HPDE6-E6E7 (cell line): ENCODE measurements around the gene STPG3.

ENCODE experiments used
- DNase-seq: peaks from one replicate; pipeline ENCODE4 v3.0.0; 2011; ENCODE audit warnings: missing footprints; ENCODE audit errors: extremely low spot score

STPG3 gene

GRCh38 chr9:137222190-137223077 is 28.7 kb upstream of the STPG3 start, which contains the start of gene RNF208:
Gene RNF208, minus strand, starts transcription at chr9:137222240. Its CDS starts 1,028 bp downstream, at chr9:137221212.
- DNase-seq: no peak

DNA sequence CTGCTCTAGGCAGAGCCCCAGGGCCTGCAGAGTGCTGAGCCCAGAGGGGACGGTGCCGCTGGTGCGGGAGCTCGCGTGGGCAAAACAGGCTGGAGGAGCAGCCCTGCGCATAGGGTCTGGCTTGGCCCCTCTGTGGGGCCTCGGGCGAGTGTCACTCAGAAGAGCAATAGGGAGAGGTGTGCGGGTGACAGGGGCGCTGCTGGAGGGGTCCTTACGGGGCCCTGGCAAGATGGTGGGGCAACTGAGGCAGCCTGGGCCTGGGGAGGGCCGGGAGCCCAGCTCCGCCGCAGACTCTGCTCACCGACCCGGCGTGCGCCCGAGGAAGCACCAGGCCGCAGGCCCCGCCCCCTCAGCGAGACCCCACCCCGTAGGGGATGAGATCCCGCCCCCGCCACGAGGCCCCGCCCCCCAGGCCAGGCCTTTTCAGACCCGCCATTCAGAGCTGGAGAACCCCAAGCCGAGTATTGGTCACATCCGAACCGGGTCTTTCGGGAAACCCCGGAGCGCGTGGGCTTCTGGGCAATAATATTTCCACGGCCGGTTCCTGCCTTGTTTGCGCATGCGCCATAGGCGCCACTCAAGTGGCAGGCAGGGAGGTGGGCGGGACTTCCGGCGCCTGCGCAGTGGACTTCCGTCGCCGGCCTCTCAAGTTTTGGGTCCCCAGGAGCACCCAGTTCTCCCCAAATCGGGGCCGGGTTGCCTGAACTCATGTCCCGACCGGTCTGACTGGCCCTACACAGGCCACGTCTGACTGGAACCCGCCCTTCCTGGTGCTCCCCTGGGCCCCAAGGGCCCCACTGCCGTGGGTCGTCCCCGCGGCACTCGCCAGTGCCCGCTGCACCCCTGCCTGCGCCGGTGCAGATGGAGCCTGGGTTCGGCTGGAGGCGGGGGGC is 27.8 kb upstream of the STPG3 start:
- peak; percentile 86 for DNase-seq

- peak; percentile 31 for DNase-seq
Measured at GRCh38 chr9:137224830-137225694, 26.0 kb upstream of the STPG3 start, which contains the start of gene CYSRT1. Gene CYSRT1, plus strand, starts transcription at chr9:137225174. Its CDS starts 448 bp downstream, at chr9:137225622.

- no peak for DNase-seq
Measured at GRCh38 chr9:137225699-137226331, 25.3 kb upstream of the STPG3 start.

GRCh38 chr9:137226338-137227053 is 24.6 kb upstream of the STPG3 start:
- DNase-seq: peak; percentile 72

DNA sequence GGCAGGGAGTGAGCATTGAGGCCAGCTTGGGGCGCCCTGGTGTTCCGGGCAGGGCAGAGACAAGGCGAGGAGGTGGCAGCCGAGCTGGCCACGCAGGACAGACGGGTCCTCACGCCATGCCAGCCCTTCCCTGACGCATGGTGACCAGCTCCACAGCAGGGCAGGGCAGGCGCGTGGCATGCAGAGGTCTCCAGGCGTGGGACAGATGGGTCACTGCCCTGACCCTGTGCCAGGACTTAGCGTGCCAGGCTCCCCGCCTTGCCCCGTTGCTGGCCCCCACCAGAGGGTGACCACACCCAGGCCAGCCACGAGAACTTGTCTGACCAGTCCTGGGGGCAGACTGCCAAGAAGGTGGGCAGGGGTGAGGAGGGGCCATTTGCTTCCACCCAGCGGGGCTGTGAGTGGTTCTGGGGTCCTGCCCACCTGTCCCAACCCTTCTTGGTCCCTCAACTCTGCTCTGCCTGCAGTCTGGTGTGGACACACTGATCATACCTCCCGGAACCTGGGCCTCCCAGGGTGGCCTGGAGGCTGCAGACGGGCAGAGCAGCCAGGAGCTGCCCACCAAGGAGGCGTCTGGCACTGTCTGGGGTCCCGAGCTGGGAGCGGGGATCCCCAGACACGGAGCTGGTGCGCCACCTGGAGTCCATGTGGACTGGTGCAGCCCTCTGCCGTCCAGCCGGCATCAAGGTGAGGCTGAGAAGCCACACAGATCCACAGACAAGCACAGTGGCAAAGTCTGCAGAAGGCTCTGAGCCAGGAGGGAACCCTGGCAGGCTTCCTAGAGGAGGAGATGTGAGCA is 23.8 kb upstream of the STPG3 start, which contains the start of gene RNF224:
RNF224 (plus strand) TSS at position 449 of the 799 bp plus-strand sequence. CDS start 834 bp downstream, outside the sequence.
- DNase-seq: peak; percentile 87

DNA sequence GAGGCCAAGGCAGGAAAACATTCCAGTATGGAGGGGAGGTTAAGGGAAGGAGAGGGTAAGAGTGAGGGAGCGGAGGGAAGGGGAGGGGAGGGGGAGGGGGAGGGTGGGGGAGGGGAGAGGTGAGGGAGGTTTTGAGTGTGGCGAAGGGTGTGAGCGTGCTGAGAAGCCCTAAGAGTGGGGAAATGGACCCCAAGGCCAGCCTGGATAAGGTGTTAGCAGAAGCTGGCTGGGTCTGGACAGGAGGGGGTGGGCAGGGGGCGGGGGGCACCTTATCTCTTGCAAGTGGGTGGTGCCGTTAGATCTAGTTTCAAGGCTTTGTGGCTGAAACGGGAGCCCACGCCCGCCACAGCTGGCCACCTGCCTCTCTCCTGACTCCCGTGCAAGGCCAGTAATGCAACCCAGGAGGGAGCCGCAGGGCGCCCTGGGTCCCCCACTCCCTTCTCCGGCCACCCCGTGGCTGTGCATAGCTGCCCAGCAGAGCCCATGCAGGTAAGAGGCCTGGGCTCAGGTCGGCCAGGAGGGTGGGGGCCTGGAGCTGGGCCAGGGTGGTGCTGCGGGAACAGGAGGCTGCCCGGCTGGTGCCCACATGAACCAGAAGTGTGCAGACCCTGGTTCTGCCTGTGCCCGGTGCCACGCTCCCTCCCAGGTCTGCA is 23.1 kb upstream of the STPG3 start:
- DNase-seq: no peak

DNA sequence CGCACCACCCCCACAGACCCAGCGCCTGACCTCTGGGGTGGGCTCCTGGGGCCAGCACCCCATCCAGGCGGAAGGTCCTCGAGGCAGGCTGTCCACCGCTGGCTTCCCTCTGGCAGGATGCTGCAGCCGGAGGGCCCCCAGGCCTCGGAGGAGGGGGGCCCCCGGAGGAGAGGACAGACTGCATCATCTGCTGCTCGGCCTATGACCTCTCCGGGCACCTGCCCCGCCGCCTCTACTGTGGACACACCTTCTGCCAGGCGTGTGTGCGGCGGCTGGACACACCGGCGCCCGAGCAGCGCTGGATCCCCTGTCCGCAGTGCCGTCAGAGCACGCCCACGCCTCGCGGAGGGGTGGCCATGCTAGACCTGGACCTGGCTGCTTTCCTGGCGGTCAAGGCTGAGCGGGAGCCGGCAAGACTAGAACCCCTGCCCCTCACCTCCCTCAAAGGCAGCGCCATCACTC is 22.5 kb upstream of the STPG3 start:
- no peak for DNase-seq

GRCh38 chr9:137228968-137229896 is 21.9 kb upstream of the STPG3 start:
- no peak for DNase-seq

DNA sequence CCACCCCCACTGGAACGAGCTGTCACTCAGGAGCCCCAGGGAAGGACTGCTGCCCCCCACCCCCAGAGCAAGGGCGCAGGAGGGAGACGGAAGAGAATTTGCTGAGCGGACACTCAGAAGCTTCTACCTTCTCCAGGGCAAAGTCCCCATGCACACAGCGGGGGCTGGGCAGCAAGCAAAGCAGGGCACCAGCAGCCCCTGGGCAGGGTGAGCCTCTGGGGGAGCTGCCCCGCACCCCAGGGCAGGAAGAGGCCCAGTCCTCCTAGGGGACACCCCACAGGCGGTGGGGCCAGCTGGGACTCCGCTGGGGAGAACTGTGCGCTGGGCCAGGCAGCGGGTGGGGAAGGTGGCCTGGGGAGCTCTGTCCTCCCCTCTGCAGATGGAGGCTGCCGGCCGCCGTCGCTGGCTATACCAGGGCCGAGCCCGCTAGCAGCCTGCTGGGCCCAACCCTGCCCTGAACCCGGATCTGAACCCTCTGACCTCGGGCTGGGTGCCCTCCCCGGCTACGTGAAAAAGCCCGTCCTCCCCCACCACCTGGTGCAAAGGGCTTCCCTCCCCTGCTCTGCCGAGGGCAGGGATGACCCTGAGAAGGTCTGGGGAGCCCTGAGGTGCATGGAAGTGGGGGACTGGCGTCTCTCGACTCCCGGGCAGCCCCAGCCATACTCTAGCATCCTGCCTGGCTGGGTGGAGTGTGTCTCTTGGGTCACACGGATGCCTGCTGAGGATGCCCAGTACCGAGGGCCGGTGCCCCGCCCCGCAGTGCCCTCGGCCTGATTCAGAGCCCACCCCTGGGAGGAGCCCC is 21.0 kb upstream of the STPG3 start:
- DNase-seq: no peak

- no peak for DNase-seq
Measured at GRCh38 chr9:137230705-137231371, 20.2 kb upstream of the STPG3 start, which contains the start of gene SLC34A3. Gene SLC34A3, plus strand, starts transcription at chr9:137230901. Its CDS starts 802 bp downstream, at chr9:137231703.

- no peak for DNase-seq
Measured at GRCh38 chr9:137231372-137232039, 19.6 kb upstream of the STPG3 start.

- no peak for DNase-seq
Measured at GRCh38 chr9:137232101-137232500, 19.0 kb upstream of the STPG3 start.

- no peak for DNase-seq
Measured at GRCh38 chr9:137232510-137232909, 18.6 kb upstream of the STPG3 start.
